HEK293 (cell line): Measurements from ENCODE around the gene UBE2J2.

Experiments
- CTCF ChIP-seq: fragments of 450-650 bp; formaldehyde crosslinking; IDR thresholded peaks from 2 replicates; pipeline ENCODE4 v1.5.1; 2016; ENCODE audit warnings: missing biosample characterization, missing genetic modification characterization
- KLF16 ChIP-seq: fragments of 450-650 bp; formaldehyde crosslinking; IDR thresholded peaks from 2 replicates; pipeline ENCODE4 v1.5.1; 2017; ENCODE audit warnings: missing biosample characterization, missing genetic modification characterization
- REST ChIP-seq: fragments of 450-650 bp; formaldehyde crosslinking; IDR thresholded peaks from 2 replicates; pipeline ENCODE4 v1.5.1; 2016; ENCODE audit warnings: missing biosample characterization, missing genetic modification characterization
- SETDB1 ChIP-seq: IDR thresholded peaks from one replicate; pipeline ENCODE4 v1.6.1; 2017; ENCODE audit warnings: mild to moderate bottlenecking, low read length, moderate library complexity, mixed read lengths; ENCODE audit not compliant: insufficient read length
- ZNF114 ChIP-seq: fragments of 450-650 bp; formaldehyde crosslinking; IDR thresholded peaks from 2 replicates; pipeline ENCODE4 v1.5.0; 2017; ENCODE audit warnings: missing biosample characterization, missing genetic modification characterization
- ZNF202 ChIP-seq: fragments of 450-650 bp; formaldehyde crosslinking; IDR thresholded peaks from 2 replicates; pipeline ENCODE4 v1.5.1; 2016; ENCODE audit warnings: missing biosample characterization, missing genetic modification characterization, borderline replicate concordance
- ZNF423 ChIP-seq: fragments of 450-650 bp; formaldehyde crosslinking; IDR thresholded peaks from 2 replicates; pipeline ENCODE4 v1.5.1; 2016; ENCODE audit warnings: missing biosample characterization, missing genetic modification characterization
- TF ChIP-seq, protein P1 (sequence below): fragments of 450-650 bp; formaldehyde crosslinking; IDR thresholded peaks from 2 replicates; pipeline ENCODE4 v1.5.1; 2016; ENCODE audit warnings: missing biosample characterization, missing genetic modification characterization
- TF ChIP-seq, protein P2 (sequence below): fragments of 450-650 bp; formaldehyde crosslinking; IDR thresholded peaks from 2 replicates; pipeline ENCODE4 v1.5.1; 2016; ENCODE audit warnings: missing biosample characterization, missing genetic modification characterization

DNA sequence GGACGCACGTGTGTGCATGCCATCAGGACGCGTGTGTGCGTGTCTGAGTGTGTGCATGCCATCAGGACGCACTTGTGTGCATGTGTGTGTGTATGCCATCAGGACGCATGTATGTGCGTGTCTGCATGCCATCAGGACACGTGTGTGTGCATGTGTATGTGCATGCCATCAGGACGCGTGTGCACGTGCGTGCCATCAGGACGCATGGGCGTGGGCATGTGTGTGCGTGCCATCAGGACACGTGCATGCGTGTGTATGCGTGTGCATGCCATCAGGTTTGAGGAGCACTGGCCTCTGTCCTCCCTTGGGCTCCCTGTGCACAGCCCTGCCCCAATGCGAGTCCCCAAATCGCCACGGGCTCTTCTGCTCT lies 14.6 kb downstream of the UBE2J2 start:
- TF ChIP-seq SETDB1 (no peak), ZNF114 (tag by site-specific recombination) (no peak), KLF16 (no peak), ZNF202 (no peak), REST (no peak), CTCF (no peak), ZNF423 (no peak)
- TF ChIP-seq, protein P1, sequence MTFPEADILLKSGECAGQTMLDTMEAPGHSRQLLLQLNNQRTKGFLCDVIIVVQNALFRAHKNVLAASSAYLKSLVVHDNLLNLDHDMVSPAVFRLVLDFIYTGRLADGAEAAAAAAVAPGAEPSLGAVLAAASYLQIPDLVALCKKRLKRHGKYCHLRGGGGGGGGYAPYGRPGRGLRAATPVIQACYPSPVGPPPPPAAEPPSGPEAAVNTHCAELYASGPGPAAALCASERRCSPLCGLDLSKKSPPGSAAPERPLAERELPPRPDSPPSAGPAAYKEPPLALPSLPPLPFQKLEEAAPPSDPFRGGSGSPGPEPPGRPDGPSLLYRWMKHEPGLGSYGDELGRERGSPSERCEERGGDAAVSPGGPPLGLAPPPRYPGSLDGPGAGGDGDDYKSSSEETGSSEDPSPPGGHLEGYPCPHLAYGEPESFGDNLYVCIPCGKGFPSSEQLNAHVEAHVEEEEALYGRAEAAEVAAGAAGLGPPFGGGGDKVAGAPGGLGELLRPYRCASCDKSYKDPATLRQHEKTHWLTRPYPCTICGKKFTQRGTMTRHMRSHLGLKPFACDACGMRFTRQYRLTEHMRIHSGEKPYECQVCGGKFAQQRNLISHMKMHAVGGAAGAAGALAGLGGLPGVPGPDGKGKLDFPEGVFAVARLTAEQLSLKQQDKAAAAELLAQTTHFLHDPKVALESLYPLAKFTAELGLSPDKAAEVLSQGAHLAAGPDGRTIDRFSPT: no peak
- TF ChIP-seq, protein P2, sequence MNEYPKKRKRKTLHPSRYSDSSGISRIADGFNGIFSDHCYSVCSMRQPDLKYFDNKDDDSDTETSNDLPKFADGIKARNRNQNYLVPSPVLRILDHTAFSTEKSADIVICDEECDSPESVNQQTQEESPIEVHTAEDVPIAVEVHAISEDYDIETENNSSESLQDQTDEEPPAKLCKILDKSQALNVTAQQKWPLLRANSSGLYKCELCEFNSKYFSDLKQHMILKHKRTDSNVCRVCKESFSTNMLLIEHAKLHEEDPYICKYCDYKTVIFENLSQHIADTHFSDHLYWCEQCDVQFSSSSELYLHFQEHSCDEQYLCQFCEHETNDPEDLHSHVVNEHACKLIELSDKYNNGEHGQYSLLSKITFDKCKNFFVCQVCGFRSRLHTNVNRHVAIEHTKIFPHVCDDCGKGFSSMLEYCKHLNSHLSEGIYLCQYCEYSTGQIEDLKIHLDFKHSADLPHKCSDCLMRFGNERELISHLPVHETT (tag by site-specific recombination): no peak
